Hepatocyte (in vitro differentiated cells): ENCODE data around the gene RPL18A. TPM values are rescaled to one million over a fixed set of nuclear protein-coding genes. Genes with fewer than 3 reads are reported as not detected.

Experiments used
- DNase-seq: peaks from one replicate; pipeline ENCODE4 v3.0.0-alpha.2; 2016; ENCODE audit warnings: low spot score
- H2AFZ ChIP-seq: fragments of 200-600 bp; sonication (generic); 2 replicates; pipeline ENCODE4 v1.6.0; 2016; ENCODE audit warnings: antibody characterized with exemption, mild to moderate bottlenecking
- H3K27ac ChIP-seq: fragments of 200-600 bp; sonication (generic); 2 replicates; pipeline ENCODE4 v1.5.1; 2016; ENCODE audit warnings: mild to moderate bottlenecking
- H3K27me3 ChIP-seq: fragments of 200-600 bp; sonication (generic); 2 replicates; pipeline ENCODE4 v1.6.1; 2016
- H3K36me3 ChIP-seq: fragments of 200-600 bp; sonication (generic); replicated peaks from 2 replicates; pipeline ENCODE4 v1.5.1; 2016; ENCODE audit warnings: low read depth; ENCODE audit not compliant: insufficient read depth
- H3K4me1 ChIP-seq: fragments of 200-600 bp; sonication (generic); 2 replicates; pipeline ENCODE4 v1.5.1; 2016; ENCODE audit warnings: mild to moderate bottlenecking, moderate library complexity; ENCODE audit not compliant: insufficient read depth
- H3K4me2 ChIP-seq: fragments of 200-600 bp; sonication (generic); 2 replicates; pipeline ENCODE4 v1.6.0; 2016
- H3K4me3 ChIP-seq: fragments of 200-600 bp; sonication (generic); 2 replicates; pipeline ENCODE4 v1.5.1; 2016; ENCODE audit warnings: mild to moderate bottlenecking
- H3K79me2 ChIP-seq: fragments of 200-600 bp; sonication (generic); 2 replicates; pipeline ENCODE4 v1.6.0; 2017; ENCODE audit warnings: mild to moderate bottlenecking
- H3K9me2 ChIP-seq: fragments of 200-600 bp; sonication (generic); replicated peaks from 2 replicates; pipeline ENCODE4 v1.6.0; 2017; ENCODE audit warnings: mild to moderate bottlenecking; ENCODE audit not compliant: insufficient read depth
- H3K9me3 ChIP-seq: fragments of 200-600 bp; sonication (generic); 2 replicates; pipeline ENCODE4 v1.5.1; 2016; ENCODE audit warnings: low read depth, mild to moderate bottlenecking
- H4K20me1 ChIP-seq: fragments of 200-600 bp; sonication (generic); 2 replicates; pipeline ENCODE4 v1.6.0; 2016; ENCODE audit warnings: mild to moderate bottlenecking; ENCODE audit not compliant: insufficient read depth, poor library complexity, severe bottlenecking
- CTCF ChIP-seq: fragments of 200-600 bp; sonication (generic); IDR thresholded peaks from 2 replicates; pipeline ENCODE4 v1.5.1; 2016; ENCODE audit warnings: antibody characterized with exemption, mild to moderate bottlenecking; ENCODE audit not compliant: poor library complexity
- EZH2 ChIP-seq: fragments of 200-600 bp; sonication (generic); IDR thresholded peaks from 2 replicates; pipeline ENCODE4 v1.6.1; 2016; ENCODE audit warnings: antibody characterized with exemption, mild to moderate bottlenecking, borderline replicate concordance
- EZH2phosphoT487 ChIP-seq: fragments of 200-600 bp; sonication (generic); IDR thresholded peaks from one replicate; pipeline ENCODE4 v1.6.1; 2018; ENCODE audit warnings: antibody characterized with exemption, mild to moderate bottlenecking, low read depth, moderate library complexity; ENCODE audit not compliant: unreplicated experiment, severe bottlenecking
- WGBS: methylation state at CpG from one replicate; pipeline ENCODE4 v1.1.6; 2016; ENCODE audit warnings: low lambda C conversion rate; ENCODE audit errors: missing lambda C conversion rate; 5-methylcytosine and 5-hydroxymethylcytosine counted together
- polyA plus RNA-seq: library from polyadenylated mRNA; unstranded; fragments of >200 nt; fragmentation: Nextera tagmentation; extraction: Ambion mirVana; gene quantifications from 2 replicates; pipeline ENCODE4 v1.2.1, GENCODE V29; 2016
- total RNA-seq: library from RNA; depleted of rRNA; stranded (reverse); fragments of >200 nt; gene quantifications from 2 replicates; pipeline ENCODE4 v1.2.3, GENCODE V29; 2014

RPL18A gene
- total and polyA plus RNA-seq, 2 experiments from 2014 or later = 646 to 1,114 TPM

- Histone ChIP-seq H3K4me3 (no peak overlapping the region), H3K4me1 (no peaks in the 10 kb centered on the region), H2AFZ (no peak overlapping the region), H3K4me2 (no peak overlapping the region), H3K9me2 (no peaks in the 10 kb centered on the region), H3K27me3 (no peaks in the 10 kb centered on the region), H4K20me1 (no peaks in the 10 kb centered on the region), H3K36me3 (no peaks in the 10 kb centered on the region), H3K79me2 (no peaks in the 10 kb centered on the region), H3K27ac (no peak overlapping the region), H3K9me3 (no peaks in the 10 kb centered on the region)
- no peak for DNase-seq
- WGBS = 89% methylated on average over 13 of the region's 14 CpGs
- TF ChIP-seq EZH2 (no peak), CTCF (no peak), EZH2phosphoT487 (no peak)
Observed at GRCh38 chr19:17848595-17849292, 11.0 kb upstream of the RPL18A start.

- H3K36me3 ChIP-seq = no peaks in the 10 kb centered on the region
Observed at GRCh38 chr19:17854061-17854460, 5.6 kb upstream of the RPL18A start.

GRCh38 chr19:17855280-17856152 is 4.2 kb upstream of the RPL18A start:
- H2AFZ ChIP-seq = no peak overlapping the region
- WGBS = 19% methylated on average over 29 of the region's 29 CpGs
- TF ChIP-seq CTCF (peak; percentile 96), EZH2phosphoT487 (no peak)

More at GRCh38 chr19:17854061-17854460, 5.6 kb upstream of the RPL18A start:
- no peak for DNase-seq
- H3K79me2 ChIP-seq = no peaks in the 10 kb centered on the region
- H3K4me2 ChIP-seq = no peak overlapping the region
- TF ChIP-seq EZH2phosphoT487 = no peak
- no peak for TF ChIP-seq EZH2
- no peak for TF ChIP-seq CTCF
- H3K4me1 ChIP-seq = no peaks in the 10 kb centered on the region
- no peak overlapping the region for H3K4me3 ChIP-seq
- H3K9me3 ChIP-seq = no peaks in the 10 kb centered on the region
- H3K27me3 ChIP-seq = no peaks in the 10 kb centered on the region
- H2AFZ ChIP-seq = no peak overlapping the region
- no peaks in the 10 kb centered on the region for H4K20me1 ChIP-seq
- H3K9me2 ChIP-seq = no peaks in the 10 kb centered on the region
- H3K27ac ChIP-seq = no peak overlapping the region
- 86% methylated on average over 6 of the region's 6 CpGs for WGBS

More at GRCh38 chr19:17855280-17856152, 4.2 kb upstream of the RPL18A start:
- no peak overlapping the region for H3K4me2 ChIP-seq
- no peak overlapping the region for H3K27ac ChIP-seq
- H3K79me2 ChIP-seq = peaks cover 8% of the 10 kb centered on the region
- H3K4me1 ChIP-seq = no peaks in the 10 kb centered on the region
- no peaks in the 10 kb centered on the region for H3K27me3 ChIP-seq
- peak; percentile 89 for DNase-seq
- H3K9me3 ChIP-seq = no peaks in the 10 kb centered on the region
- no peaks in the 10 kb centered on the region for H3K9me2 ChIP-seq
- H4K20me1 ChIP-seq = peaks cover 5% of the 10 kb centered on the region
- H3K4me3 ChIP-seq = no peak overlapping the region
- no peaks in the 10 kb centered on the region for H3K36me3 ChIP-seq
